Natural killer cell (primary cell): ENCODE measurements around the gene COL15A1. TPM values are rescaled to one million over a fixed set of nuclear protein-coding genes. Genes with fewer than 3 reads are reported as not detected.

Experiments
- ATAC-seq, 3 donors: fragments of 150-1000 bp in 2 of 3; fragments of 200-7000 bp in 1 of 3; cut with Tn5 transposase; 1 replicate in 1 of 3; 2 replicates in 2 of 3; pipeline ENCODE4 v1.10.0; 2021; ENCODE audit warnings: mild to moderate bottlenecking in 2 of 3, moderate library complexity in 2 of 3
- DNase-seq, 2 donors: peaks; one replicate each; pipeline versions ENCODE4 v3.0.0 to v3.0.0-alpha.2; 2013 to 2021; ENCODE audit warnings: mixed read lengths in 1 of 2
- H3K27ac ChIP-seq: one replicate; pipeline ENCODE4 v1.5.1; 2013; ENCODE audit warnings: mild to moderate bottlenecking, low read length
- H3K27me3 ChIP-seq: one replicate; pipeline ENCODE4 v1.6.1; 2013; ENCODE audit warnings: low read length; ENCODE audit not compliant: control insufficient read depth, insufficient read depth
- H3K36me3 ChIP-seq: one replicate; pipeline ENCODE4 v1.6.1; 2013; ENCODE audit warnings: low read length; ENCODE audit not compliant: control insufficient read depth, insufficient read depth
- H3K4me1 ChIP-seq: one replicate; pipeline ENCODE4 v1.6.1; 2013; ENCODE audit warnings: low read length; ENCODE audit not compliant: control insufficient read depth, insufficient read depth
- H3K4me3 ChIP-seq: one replicate; pipeline ENCODE4 v1.5.1; 2013; ENCODE audit warnings: low read length
- H3K9me3 ChIP-seq: one replicate; pipeline ENCODE4 v1.6.1; 2013; ENCODE audit warnings: low read length; ENCODE audit not compliant: control insufficient read depth, insufficient read depth
- H3K27ac Mint-ChIP-seq, 2 donors: one replicate each; pipeline ENCODE4 v1.8.0; 2022; ENCODE audit warnings: mild to moderate bottlenecking in 2 of 2, mixed read lengths in 2 of 2, moderate library complexity in 1 of 2
- H3K27me3 Mint-ChIP-seq, 2 donors: one replicate each; pipeline ENCODE4 v1.8.0; 2022; ENCODE audit warnings: low read depth in 2 of 2, mixed read lengths in 2 of 2
- H3K36me3 Mint-ChIP-seq: one replicate; pipeline ENCODE4 v1.8.0; 2022; ENCODE audit warnings: mixed read lengths
- H3K4me1 Mint-ChIP-seq, 2 donors: one replicate each; pipeline ENCODE4 v1.8.0; 2022; ENCODE audit warnings: mixed read lengths in 2 of 2
- H3K4me3 Mint-ChIP-seq: one replicate; pipeline ENCODE4 v1.8.0; 2022; ENCODE audit warnings: mild to moderate bottlenecking, moderate library complexity, mixed read lengths
- H3K9me3 Mint-ChIP-seq, 2 donors: one replicate each; pipeline ENCODE4 v1.8.0; 2022; ENCODE audit warnings: mixed read lengths in 2 of 2
- CTCF ChIP-seq: fragments of 200-600 bp; IDR thresholded peaks from one replicate; pipeline ENCODE4 v1.8.0; 2022; ENCODE audit warnings: antibody characterized with exemption
- WGBS: methylation state at CpG from one replicate; pipeline ENCODE4 v1.1.7; 2013; ENCODE audit warnings: missing lambda C conversion rate; ENCODE audit not compliant: insufficient coverage; 5-methylcytosine and 5-hydroxymethylcytosine counted together
- intact Hi-C: fragments of 100-400 bp; cut with micrococcal nuclease; formaldehyde crosslinking; loops from one replicate; pipeline ENCODE4 v1.14.2; 2022
- total RNA-seq, 4 donors: library from RNA; stranded (reverse); fragments of 120-200 nt in 1 of 4; gene quantifications; one replicate each; pipeline versions ENCODE4 v1.2.3 to v1.2.4, GENCODE V29; 2013 to 2022

Gene COL15A1
- total RNA-seq, 3 donors from 2014 or later (not counting 1 experiment from before 2014, with no cell fraction given) = 0.18 to 0.82 (median 0.19) TPM

- Histone ChIP-seq H3K27me3 (no peaks in the 10 kb centered on the region), H3K9me3 (no peaks in the 10 kb centered on the region), H3K27ac (no peak overlapping the region), H3K4me1 (no peaks in the 10 kb centered on the region), H3K36me3 (no peaks in the 10 kb centered on the region), H3K4me3 (no peak overlapping the region)
- Mint-ChIP-seq H3K36me3 (no peaks in the 10 kb centered on the region), H3K4me3 (no peak overlapping the region), H3K27ac (no peak overlapping the region), H3K4me1 (no peaks in the 10 kb centered on the region), H3K27me3 (peaks cover 7 to 13% of the 10 kb centered on the region in 2 donors), H3K9me3 (no peaks in the 10 kb centered on the region)
- ATAC-seq (no peak), DNase-seq (no peak)
- 82% methylated on average over 8 of the region's 8 CpGs for WGBS
- TF ChIP-seq CTCF = no peak
- intact Hi-C loops = no loop called here
Observed at GRCh38 chr9:98931600-98932389, 11.9 kb upstream of the COL15A1 start.

- peaks cover 12 to 25% of the 10 kb centered on the region in 2 donors for H3K27me3 Mint-ChIP-seq
- H3K27ac Mint-ChIP-seq = no peak overlapping the region
- H3K4me1 Mint-ChIP-seq = no peaks in the 10 kb centered on the region
Observed at GRCh38 chr9:98933185-98933584, 10.5 kb upstream of the COL15A1 start.

GRCh38 chr9:98933890-98934289 is 9.8 kb upstream of the COL15A1 start:
- no peaks in the 10 kb centered on the region for H3K9me3 ChIP-seq
- H3K36me3 ChIP-seq = no peaks in the 10 kb centered on the region
- no peak overlapping the region for H3K4me3 ChIP-seq
- no peaks in the 10 kb centered on the region for H3K27me3 ChIP-seq
- no peaks in the 10 kb centered on the region for H3K4me1 Mint-ChIP-seq
- H3K4me3 Mint-ChIP-seq = no peak overlapping the region
- no peak overlapping the region for H3K27ac ChIP-seq
- ATAC-seq (no peak), DNase-seq (no peak)
- no peaks in the 10 kb centered on the region for H3K36me3 Mint-ChIP-seq
- 19% methylated on average over 1 of the region's 2 CpGs for WGBS
- H3K27ac Mint-ChIP-seq = no peak overlapping the region
- peaks cover 12 to 32% of the 10 kb centered on the region in 2 donors for H3K27me3 Mint-ChIP-seq
- H3K4me1 ChIP-seq = no peaks in the 10 kb centered on the region
- intact Hi-C loops = no loop called here
- no peak for TF ChIP-seq CTCF
- no peaks in the 10 kb centered on the region for H3K9me3 Mint-ChIP-seq

More at GRCh38 chr9:98933185-98933584, 10.5 kb upstream of the COL15A1 start:
- no peaks in the 10 kb centered on the region for H3K36me3 ChIP-seq
- intact Hi-C loops = no loop called here
- H3K9me3 ChIP-seq = no peaks in the 10 kb centered on the region
- no peak overlapping the region for H3K4me3 Mint-ChIP-seq
- ATAC-seq (no peak), DNase-seq (no peak)
- TF ChIP-seq CTCF = no peak
- H3K27ac ChIP-seq = no peak overlapping the region
- no peak overlapping the region for H3K4me3 ChIP-seq
- H3K4me1 ChIP-seq = no peaks in the 10 kb centered on the region
- WGBS = 89% methylated on average over 5 of the region's 5 CpGs
- no peaks in the 10 kb centered on the region for H3K36me3 Mint-ChIP-seq
- no peaks in the 10 kb centered on the region for H3K9me3 Mint-ChIP-seq
- no peaks in the 10 kb centered on the region for H3K27me3 ChIP-seq
